Measurements from ENCODE around the gene RERE.

RERE gene

DNA sequence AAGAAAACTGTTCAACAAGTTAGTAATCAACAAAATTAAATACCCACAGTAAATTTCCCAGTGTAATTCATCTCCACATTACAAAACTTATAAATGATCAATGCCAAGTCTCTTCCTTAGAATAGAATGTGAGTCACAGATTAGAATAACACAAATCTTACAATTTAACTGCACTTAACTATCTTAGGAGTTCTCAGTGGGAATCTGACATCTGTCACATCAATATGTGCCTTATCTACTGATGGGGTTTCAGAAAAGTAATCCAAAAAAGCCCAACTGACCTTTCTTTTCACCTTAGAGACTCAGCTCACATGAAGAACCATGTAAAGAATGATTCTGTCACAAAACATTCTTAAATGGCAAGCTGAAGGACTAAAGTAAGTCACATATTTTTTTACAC lies 141.4 kb downstream of the RERE start:
- Histone ChIP-seq H3K9me3 (ENCODE audit: insufficient read depth, low read length) (no peaks in the 10 kb centered on the region), H3K9ac (ENCODE audit: low read length) (no peak overlapping the region), H3K79me2 (ENCODE audit: insufficient read depth, low read length) (no peaks in the 10 kb centered on the region), H2AFZ (ENCODE audit: low read depth, low read length, severe bottlenecking) (no peak overlapping the region), H3K36me3 (ENCODE audit: low read length) (no peaks in the 10 kb centered on the region), H3F3A (ENCODE audit: insufficient read depth) (no peaks in the 10 kb centered on the region), H3K4me3 (ENCODE audit: insufficient read depth, low read length, poor library complexity, severe bottlenecking) (no peak overlapping the region), H3K4me2 (ENCODE audit: low read depth, low read length, poor library complexity, severe bottlenecking) (no peak overlapping the region), H3K9me2 (replicated peaks; ENCODE audit: insufficient read depth, low read length) (no peaks in the 10 kb centered on the region), H3K27ac (ENCODE audit: low read depth, low read length) (no peak overlapping the region), H3K27me3 (ENCODE audit: low read length) (no peaks in the 10 kb centered on the region), H4K20me1 (ENCODE audit: low read depth, low read length) (peaks cover 4% of the 10 kb centered on the region)
- TF ChIP-seq, protein P1, sequence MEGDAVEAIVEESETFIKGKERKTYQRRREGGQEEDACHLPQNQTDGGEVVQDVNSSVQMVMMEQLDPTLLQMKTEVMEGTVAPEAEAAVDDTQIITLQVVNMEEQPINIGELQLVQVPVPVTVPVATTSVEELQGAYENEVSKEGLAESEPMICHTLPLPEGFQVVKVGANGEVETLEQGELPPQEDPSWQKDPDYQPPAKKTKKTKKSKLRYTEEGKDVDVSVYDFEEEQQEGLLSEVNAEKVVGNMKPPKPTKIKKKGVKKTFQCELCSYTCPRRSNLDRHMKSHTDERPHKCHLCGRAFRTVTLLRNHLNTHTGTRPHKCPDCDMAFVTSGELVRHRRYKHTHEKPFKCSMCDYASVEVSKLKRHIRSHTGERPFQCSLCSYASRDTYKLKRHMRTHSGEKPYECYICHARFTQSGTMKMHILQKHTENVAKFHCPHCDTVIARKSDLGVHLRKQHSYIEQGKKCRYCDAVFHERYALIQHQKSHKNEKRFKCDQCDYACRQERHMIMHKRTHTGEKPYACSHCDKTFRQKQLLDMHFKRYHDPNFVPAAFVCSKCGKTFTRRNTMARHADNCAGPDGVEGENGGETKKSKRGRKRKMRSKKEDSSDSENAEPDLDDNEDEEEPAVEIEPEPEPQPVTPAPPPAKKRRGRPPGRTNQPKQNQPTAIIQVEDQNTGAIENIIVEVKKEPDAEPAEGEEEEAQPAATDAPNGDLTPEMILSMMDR (IDR thresholded peaks at IDR 0.05; ENCODE audit: insufficient read depth, low read length, poor library complexity, severe bottlenecking) = no peak
- no peak for TF ChIP-seq EZH2phosphoT487 (conservative IDR thresholded peaks at IDR 0.05; ENCODE audit: low read length)

DNA sequence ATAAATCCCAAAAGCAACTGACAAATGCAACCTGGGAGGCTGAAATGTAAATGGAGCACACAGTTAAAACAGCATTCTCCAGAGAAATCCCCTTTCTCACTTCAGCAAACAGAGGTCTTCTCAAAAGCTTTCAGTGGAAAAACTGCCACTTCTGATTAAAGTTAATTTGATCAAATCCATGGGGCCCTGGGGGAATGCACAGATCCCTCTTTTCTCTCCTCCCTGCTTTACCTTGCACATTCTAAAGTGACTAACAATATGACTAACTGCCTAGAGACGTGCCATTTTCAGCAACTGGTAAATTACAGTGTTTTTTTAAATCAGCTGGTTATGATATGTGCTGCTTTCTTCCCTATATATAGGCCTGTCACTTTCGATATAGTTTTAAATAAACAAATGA lies 142.5 kb downstream of the RERE start:
- TF ChIP-seq EZH2phosphoT487 (conservative IDR thresholded peaks at IDR 0.05; ENCODE audit: low read length) = no peak
- TF ChIP-seq, protein P1 (IDR thresholded peaks at IDR 0.05; ENCODE audit: insufficient read depth, low read length, poor library complexity, severe bottlenecking) = no peak

DNA sequence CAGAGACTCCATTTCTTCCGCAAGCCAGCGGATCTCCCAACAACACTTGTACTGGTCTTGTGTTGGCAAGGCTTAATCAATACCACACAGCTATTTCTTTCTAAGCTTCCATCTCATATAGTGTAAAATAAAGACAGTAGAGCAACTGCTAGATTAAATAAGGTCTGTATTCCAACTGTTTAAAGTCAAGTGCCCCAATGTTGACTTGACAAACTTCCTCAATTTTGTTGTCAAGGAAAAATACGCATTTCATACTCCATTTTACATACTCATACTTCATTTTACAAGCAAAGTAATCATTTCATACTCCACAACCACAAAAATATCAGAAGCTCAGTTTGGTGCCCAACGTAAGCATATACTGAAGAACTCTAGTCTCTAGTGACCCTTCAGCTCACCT lies 143.0 kb downstream of the RERE start:
- Histone ChIP-seq H3K79me2 (ENCODE audit: insufficient read depth, low read length) (no peaks in the 10 kb centered on the region), H3K36me3 (ENCODE audit: low read length) (no peaks in the 10 kb centered on the region), H3K9me3 (ENCODE audit: insufficient read depth, low read length) (no peaks in the 10 kb centered on the region), H4K20me1 (ENCODE audit: low read depth, low read length) (no peaks in the 10 kb centered on the region), H3K4me3 (ENCODE audit: insufficient read depth, low read length, poor library complexity, severe bottlenecking) (no peak overlapping the region), H3F3A (ENCODE audit: insufficient read depth) (no peaks in the 10 kb centered on the region), H3K27ac (ENCODE audit: low read depth, low read length) (no peak overlapping the region), H2AFZ (ENCODE audit: low read depth, low read length, severe bottlenecking) (no peak overlapping the region), H3K9ac (ENCODE audit: low read length) (no peak overlapping the region), H3K9me2 (replicated peaks; ENCODE audit: insufficient read depth, low read length) (no peaks in the 10 kb centered on the region), H3K27me3 (ENCODE audit: low read length) (no peaks in the 10 kb centered on the region), H3K4me2 (ENCODE audit: low read depth, low read length, poor library complexity, severe bottlenecking) (no peak overlapping the region)
- no peak for TF ChIP-seq EZH2phosphoT487 (conservative IDR thresholded peaks at IDR 0.05; ENCODE audit: low read length)
- TF ChIP-seq, protein P1 (IDR thresholded peaks at IDR 0.05; ENCODE audit: insufficient read depth, low read length, poor library complexity, severe bottlenecking) = no peak

More for the DNA sequence above, 142.5 kb downstream of the RERE start:
- Histone ChIP-seq H3F3A (ENCODE audit: insufficient read depth) (no peaks in the 10 kb centered on the region), H3K27me3 (ENCODE audit: low read length) (no peaks in the 10 kb centered on the region), H3K4me3 (ENCODE audit: insufficient read depth, low read length, poor library complexity, severe bottlenecking) (no peak overlapping the region), H2AFZ (ENCODE audit: low read depth, low read length, severe bottlenecking) (no peak overlapping the region), H4K20me1 (ENCODE audit: low read depth, low read length) (no peaks in the 10 kb centered on the region), H3K4me2 (ENCODE audit: low read depth, low read length, poor library complexity, severe bottlenecking) (no peak overlapping the region), H3K36me3 (ENCODE audit: low read length) (no peaks in the 10 kb centered on the region), H3K27ac (ENCODE audit: low read depth, low read length) (no peak overlapping the region), H3K79me2 (ENCODE audit: insufficient read depth, low read length) (no peaks in the 10 kb centered on the region), H3K9me2 (replicated peaks; ENCODE audit: insufficient read depth, low read length) (no peaks in the 10 kb centered on the region), H3K9me3 (ENCODE audit: insufficient read depth, low read length) (no peaks in the 10 kb centered on the region), H3K9ac (ENCODE audit: low read length) (no peak overlapping the region)

Measured in SU-DHL-6 (cell line).